HEK293 (cell line): ENCODE measurements around the gene GLG1.

Experiments
- CTCF ChIP-seq: fragments of 450-650 bp; formaldehyde crosslinking; IDR thresholded peaks from 2 replicates; pipeline ENCODE4 v1.5.1; 2016; ENCODE audit warnings: missing biosample characterization, missing genetic modification characterization
- REPIN1 ChIP-seq: fragments of 450-650 bp; formaldehyde crosslinking; IDR thresholded peaks from 2 replicates; pipeline ENCODE4 v1.5.1; 2017; ENCODE audit warnings: missing biosample characterization, missing genetic modification characterization, low read depth
- ZFHX2 ChIP-seq: fragments of 450-650 bp; formaldehyde crosslinking; conservative IDR thresholded peaks from 2 replicates; pipeline ENCODE4 v1.5.1; 2016; ENCODE audit warnings: missing biosample characterization, missing genetic modification characterization
- ZFP3 ChIP-seq: fragments of 450-650 bp; formaldehyde crosslinking; IDR thresholded peaks from 2 replicates; pipeline ENCODE4 v1.5.1; 2016; ENCODE audit warnings: low read depth, missing biosample characterization, missing genetic modification characterization
- ZNF449 ChIP-seq: fragments of 450-650 bp; formaldehyde crosslinking; IDR thresholded peaks from 2 replicates; pipeline ENCODE4 v1.5.1; 2017; ENCODE audit warnings: missing biosample characterization, mild to moderate bottlenecking, missing genetic modification characterization, moderate library complexity
- ZNF561 ChIP-seq: fragments of 450-650 bp; IDR thresholded peaks from 2 replicates; pipeline ENCODE4 v1.5.1; 2018; ENCODE audit warnings: missing biosample characterization, missing genetic modification characterization, borderline replicate concordance
- ZNF571 ChIP-seq: fragments of 450-650 bp; formaldehyde crosslinking; IDR thresholded peaks from 2 replicates; pipeline ENCODE4 v1.5.0; 2017; ENCODE audit warnings: missing biosample characterization, missing genetic modification characterization
- ZNF768 ChIP-seq: fragments of 450-650 bp; formaldehyde crosslinking; IDR thresholded peaks from 2 replicates; pipeline ENCODE4 v1.5.1; 2018; ENCODE audit warnings: missing biosample characterization, mild to moderate bottlenecking, missing genetic modification characterization
- ZSCAN30 ChIP-seq: fragments of 450-650 bp; IDR thresholded peaks from 2 replicates; pipeline ENCODE4 v1.5.1; 2018; ENCODE audit warnings: missing biosample characterization, mild to moderate bottlenecking, missing genetic modification characterization, moderate library complexity

- TF ChIP-seq ZFP3 (tag by site-specific recombination) (no peak), CTCF (tag by site-specific recombination) (no peak), ZFHX2 (tag by site-specific recombination) (no peak), REPIN1 (no peak), ZNF561 (tag by site-specific recombination) (no peak), ZSCAN30 (tag by site-specific recombination) (no peak), ZNF571 (no peak), ZNF768 (tag by site-specific recombination) (no peak), ZNF449 (tag by site-specific recombination) (no peak)
Measured at GRCh38 chr16:74461826-74462225, 145.1 kb downstream of the GLG1 start.
